K562 (cell line): Measurements from ENCODE around the gene TFDP1. TPM values are rescaled to one million over a fixed set of nuclear protein-coding genes. Genes with fewer than 3 reads are reported as not detected.

ENCODE experiments used
- ATAC-seq: fragments of 200-7000 bp; cut with Tn5 transposase; 3 replicates; pipeline ENCODE4 v1.9.1; 2020; ENCODE audit warnings: moderate library complexity
- BruUV-seq: library from RNA; stranded (reverse); fragments of 400-500 nt; replicated peaks from 2 replicates; lab custom pipeline; 2021; lab: Mats Ljungman, UMichigan
- CTCF ChIA-PET: fragments of 300-600 bp; formaldehyde crosslinking; extraction: SDS; loops from one replicate; lab custom pipeline; 2021; ENCODE audit warnings: low intra/inter-chr PET ratio; lab: Yijun Ruan, JAX
- POLR2A ChIA-PET: fragments of 300-600, 350-650 bp; sonication (Branson Sonifier 250); formaldehyde crosslinking; extraction: SDS; loops from one replicate; lab custom pipeline; 2021; ENCODE audit warnings: antibody characterized with exemption, inconsistent platforms; lab: Yijun Ruan, JAX
- DNase-seq, 4 experiments: peaks; one replicate each; pipeline versions ENCODE4 v3.0.0 to v3.0.0-alpha.2; 2011 to 2018; ENCODE audit warnings: low spot score in 3 of 4, mixed read lengths in 3 of 4; ENCODE audit errors: extremely low read depth in 1 of 4
- FAIRE-seq: peaks from 2 replicates; lab custom pipeline; 2011; peaks lifted over from hg19 to GRCh38; lab: Jason Lieb, UNC
- H2AFZ ChIP-seq: 2 replicates; pipeline ENCODE4 v1.6.0; 2011; ENCODE audit warnings: low read depth, low read length, control low read depth, inconsistent platforms
- H3K27ac ChIP-seq: fragments of 200-600 bp; 3 replicates; pipeline ENCODE4 v1.8.0; 2011; ENCODE audit warnings: low read depth, mild to moderate bottlenecking, control low read depth, inconsistent platforms, low read length, moderate library complexity, mixed read lengths; ENCODE audit errors: extremely low read depth
- H3K27me3 ChIP-seq, 2 experiments: fragments of 300-600 bp in 1 of 2; 2 replicates in 1 of 2; 3 replicates in 1 of 2; pipeline versions ENCODE4 v1.6.0 to v1.8.0; 2011; ENCODE audit warnings: inconsistent platforms in 2 of 2, low read length in 2 of 2, mild to moderate bottlenecking in 1 of 2, mixed read lengths in 1 of 2, moderate library complexity in 1 of 2; ENCODE audit not compliant: control insufficient read depth in 2 of 2, insufficient read depth in 2 of 2
- H3K36me3 ChIP-seq: fragments of 300-600 bp; 3 replicates; pipeline ENCODE4 v1.8.0; 2011; ENCODE audit warnings: mild to moderate bottlenecking, low read length, inconsistent platforms; ENCODE audit not compliant: control insufficient read depth, insufficient read depth
- H3K4me1 ChIP-seq, 2 experiments: fragments of 200-600 bp in 1 of 2; replicated peaks in 1 of 2; 2 replicates in 1 of 2; 3 replicates in 1 of 2; pipeline versions ENCODE4 v1.5.1 to v1.8.0; 2011; ENCODE audit warnings: inconsistent platforms in 2 of 2, low read length in 2 of 2, mild to moderate bottlenecking in 1 of 2, mixed read lengths in 1 of 2, moderate library complexity in 1 of 2; ENCODE audit not compliant: control insufficient read depth in 2 of 2, insufficient read depth in 2 of 2
- H3K4me2 ChIP-seq: 2 replicates; pipeline ENCODE4 v1.6.1; 2011; ENCODE audit warnings: low read length, control low read depth, inconsistent platforms, mixed read lengths; ENCODE audit not compliant: insufficient read depth
- H3K4me3 ChIP-seq: fragments of 200-600 bp; sonication (generic), shearing (Covaris generic); 2 replicates; pipeline ENCODE4 v1.5.1; 2016; ENCODE audit warnings: control low read depth, inconsistent platforms
- H3K79me2 ChIP-seq: fragments of 200-600 bp; 3 replicates; pipeline ENCODE4 v1.8.0; 2011; ENCODE audit warnings: low read length, inconsistent platforms; ENCODE audit not compliant: control insufficient read depth, insufficient read depth
- H3K9ac ChIP-seq, 2 experiments: 2 replicates each; pipeline versions ENCODE4 v1.6.0 to v1.6.1; 2011; ENCODE audit warnings: low read depth in 2 of 2, low read length in 2 of 2, control low read depth in 1 of 2, inconsistent platforms in 1 of 2, mild to moderate bottlenecking in 1 of 2, mixed read lengths in 1 of 2; ENCODE audit not compliant: insufficient read depth in 1 of 2
- H3K9me1 ChIP-seq: one replicate; pipeline ENCODE4 v1.6.0; 2011; ENCODE audit warnings: inconsistent platforms, mild to moderate bottlenecking, low read length, moderate library complexity; ENCODE audit not compliant: control insufficient read depth, insufficient read depth
- H3K9me3 ChIP-seq: replicated peaks from 2 replicates; pipeline ENCODE4 v1.5.1; 2011; ENCODE audit warnings: low read depth, low read length, inconsistent platforms; ENCODE audit not compliant: control insufficient read depth, insufficient read depth
- H4K20me1 ChIP-seq: replicated peaks from 2 replicates; pipeline ENCODE4 v1.6.1; 2011; ENCODE audit warnings: low read length, inconsistent platforms, mixed read lengths; ENCODE audit not compliant: control insufficient read depth, insufficient read depth
- ARID2 ChIP-seq: fragments of 450-650 bp; IDR thresholded peaks from 2 replicates; pipeline ENCODE4 v1.6.1; 2017; ENCODE audit warnings: antibody characterized with exemption, mild to moderate bottlenecking
- EHMT2 ChIP-seq: fragments of 450-650 bp; IDR thresholded peaks from 2 replicates; pipeline ENCODE4 v1.6.1; 2018; ENCODE audit warnings: antibody characterized with exemption
- FOXP1 ChIP-seq: sonication (generic); formaldehyde crosslinking; IDR thresholded peaks from 2 replicates; pipeline ENCODE4 v1.8.0; 2022; ENCODE audit warnings: mild to moderate bottlenecking, missing genetic modification reagents
- POLR2G ChIP-seq: fragments of 200-400 bp; formaldehyde crosslinking; IDR thresholded peaks from 2 replicates; pipeline ENCODE4 v1.6.1; 2017; ENCODE audit warnings: low read depth, mild to moderate bottlenecking, antibody characterized with exemption, low read length, moderate library complexity
- PRMT5 ChIP-seq: sonication (generic); formaldehyde crosslinking; IDR thresholded peaks from 2 replicates; pipeline ENCODE4 v1.5.0; 2020; ENCODE audit warnings: missing genetic modification reagents
- WGBS: fragments of 100-300 bp; shearing (Covaris generic); methylation state at CpG from one replicate; pipeline ENCODE4 v1.1.6; 2016; ENCODE audit warnings: low coverage, mixed read lengths; ENCODE audit not compliant: insufficient coverage; ENCODE audit errors: missing lambda C conversion rate; 5-methylcytosine and 5-hydroxymethylcytosine counted together
- in situ Hi-C: fragments of 300-500 bp; cut with MboI; formaldehyde crosslinking; loops from 4 replicates; pipeline ENCODE4 v1.15.0; 2018; ENCODE audit warnings: inconsistent platforms, mixed read lengths
- intact Hi-C: fragments of 100-400 bp; cut with micrococcal nuclease; formaldehyde crosslinking; loops from 2 replicates; pipeline ENCODE4 v1.14.2; 2022
- polyA plus RNA-seq, 8 experiments: library from polyadenylated mRNA; depleted of rRNA in 4 of 8; stranded (reverse) in 5 of 8; unstranded in 3 of 8; fragments of >200 nt; fragmentation: Nextera tagmentation in 2 of 8; fragmentation: Illumina TruSeq in 1 of 8; extraction: Ambion mirVana in 2 of 8; extraction: Trizol in 1 of 8; gene quantifications; 2 replicates each; pipeline versions ENCODE4 v1.2.1 to v1.2.3, GENCODE V29; 2011 to 2014; ENCODE audit warnings: inconsistent platforms in 1 of 8, missing spikeins in 1 of 8
- total RNA-seq, 7 experiments: library from RNA; depleted of rRNA in 6 of 7; stranded (reverse); fragments of >200 nt in 6 of 7; fragmentation: Illumina TruSeq in 2 of 7; extraction: Trizol in 2 of 7; gene quantifications; 2 replicates each; pipeline versions ENCODE4 v1.2.1 to v1.2.3, GENCODE V29; 2011 to 2021; ENCODE audit warnings: low replicate concordance in 1 of 7

The TFDP1 gene
- total and polyA plus RNA-seq, 9 of the 15 experiments (the other 6 are each of a cell fraction or from before 2014, with no cell fraction given) = 33.8 to 145 (median 69.1) TPM

DNA sequence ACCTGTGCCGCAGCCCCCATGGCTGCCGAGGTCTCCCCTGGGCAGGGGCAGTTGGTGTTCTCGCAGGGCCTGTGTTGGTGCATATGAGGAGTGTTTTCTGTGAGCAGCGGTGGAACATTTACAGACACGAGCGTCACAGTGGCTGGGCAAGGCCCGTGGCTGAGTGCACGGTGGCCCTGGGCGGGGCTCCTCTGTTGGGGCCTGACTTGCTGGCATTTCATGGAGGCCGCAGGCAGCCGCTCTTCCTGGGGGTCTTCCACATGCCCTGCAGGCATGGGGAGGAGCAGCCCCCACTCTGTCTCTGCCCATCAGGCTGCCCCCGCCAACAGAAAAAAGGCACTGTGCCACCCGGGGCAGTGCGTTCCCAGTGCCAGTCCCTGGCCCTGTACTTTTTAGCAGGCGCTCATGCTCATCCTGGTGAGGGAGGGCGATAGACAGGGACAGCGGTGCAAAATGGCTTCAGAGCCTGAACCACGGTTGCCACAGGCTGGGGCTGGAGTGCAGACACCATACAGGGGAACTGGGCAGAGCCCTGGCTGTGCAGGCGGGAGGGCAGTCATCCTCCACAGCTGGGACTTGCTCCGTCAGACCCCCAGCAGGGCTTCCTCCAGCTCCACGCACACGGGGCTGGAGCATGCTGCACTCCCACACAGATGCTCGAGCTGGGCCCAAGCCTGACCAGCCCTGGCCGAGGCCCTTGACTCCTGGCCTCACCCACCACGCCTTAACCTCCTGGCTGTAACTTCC lies 23.5 kb downstream of the TFDP1 start:
- Histone ChIP-seq H3K9me1 (no peaks in the 10 kb centered on the region), H2AFZ (no peak overlapping the region), H3K4me1 (peaks cover 0 to 6% of the 10 kb centered on the region in 2 experiments; a peak in 2 of 5 replicates), H3K36me3 (peaks cover 67% of the 10 kb centered on the region; the same call in 2 of the 3 replicates), H3K4me2 (no peak overlapping the region), H3K9ac (no peak overlapping the region), H3K27ac (no peak overlapping the region)
- no peak for FAIRE-seq
- intact Hi-C loops (no loop called here), in situ Hi-C loops (no loop called here)
- no peak for ATAC-seq
- no TSS peak for BruUV-seq
- CTCF ChIA-PET = no interaction called here
- DNase-seq = no peak
- TF ChIP-seq EHMT2 = no peak
- no peak for TF ChIP-seq PRMT5
- TF ChIP-seq ARID2 = no peak
- TF ChIP-seq FOXP1 (CRISPR knock-in tag) = no peak
- TF ChIP-seq POLR2G = peak; percentile 30; the same call in 1 of the 2 replicates
- TF ChIP-seq, all 486 proteins: peak for 1
- POLR2A ChIA-PET = no interaction called here
- 90% methylated on average over 15 of the region's 25 CpGs for WGBS
- no peaks in the 10 kb centered on the region; the same call in 1 of the 2 replicates for H4K20me1 ChIP-seq
- H3K9me3 ChIP-seq = no peaks in the 10 kb centered on the region
- H3K27me3 ChIP-seq = no peaks in the 10 kb centered on the region
- H3K79me2 ChIP-seq = peaks cover 90% of the 10 kb centered on the region
- no peak overlapping the region for H3K4me3 ChIP-seq
